Calu3 (cell line): Measurements from ENCODE around the gene PCDHA1. TPM values are rescaled to one million over a fixed set of nuclear protein-coding genes. Genes with fewer than 3 reads are reported as not detected.
"Not testable (repeated sequence)": the region's sequence is repeated elsewhere in the genome, so short reads cannot be mapped to it uniquely, and the experiment has no call there.

Experiments used
- BruUV-seq: library from RNA; stranded (reverse); fragments of 400-500 nt; replicated peaks from 2 replicates; lab custom pipeline; 2021; lab: Mats Ljungman, UMichigan
- CTCF ChIA-PET: fragments of 300-600 bp; sonication (Branson Sonifier 250); formaldehyde crosslinking; loops from one replicate; lab custom pipeline; 2022; ENCODE audit warnings: antibody characterized with exemption; lab: Charles Lee
- DNase-seq: peaks from one replicate; pipeline ENCODE4 v3.0.0; 2022
- H3K27ac Mint-ChIP-seq: one replicate; pipeline ENCODE4 v1.8.0; 2022; ENCODE audit warnings: mixed read lengths; ENCODE audit not compliant: unreplicated experiment
- H3K27me3 Mint-ChIP-seq: one replicate; pipeline ENCODE4 v1.8.0; 2022; ENCODE audit warnings: mixed read lengths; ENCODE audit not compliant: unreplicated experiment
- H3K36me3 Mint-ChIP-seq: one replicate; pipeline ENCODE4 v1.8.0; 2022; ENCODE audit warnings: mild to moderate bottlenecking, moderate library complexity, mixed read lengths; ENCODE audit not compliant: insufficient read depth, unreplicated experiment
- H3K4me1 Mint-ChIP-seq: one replicate; pipeline ENCODE4 v1.8.0; 2022; ENCODE audit warnings: mild to moderate bottlenecking, low read depth, mixed read lengths; ENCODE audit not compliant: unreplicated experiment
- H3K4me3 Mint-ChIP-seq: one replicate; pipeline ENCODE4 v1.8.0; 2022; ENCODE audit warnings: mild to moderate bottlenecking, low read depth, moderate library complexity, mixed read lengths; ENCODE audit not compliant: unreplicated experiment
- H3K9me3 Mint-ChIP-seq: one replicate; pipeline ENCODE4 v1.8.0; 2022; ENCODE audit warnings: low read depth, mixed read lengths; ENCODE audit not compliant: unreplicated experiment
- CTCF ChIP-seq: fragments of 200-600 bp; IDR thresholded peaks from one replicate; pipeline ENCODE4 v1.8.0; 2022; ENCODE audit warnings: antibody characterized with exemption; ENCODE audit not compliant: unreplicated experiment
- intact Hi-C: fragments of 100-400 bp; cut with micrococcal nuclease; formaldehyde crosslinking; loops from one replicate; pipeline ENCODE4 v1.10.0; 2022; ENCODE audit not compliant: unreplicated experiment
- total RNA-seq: library from RNA; stranded (reverse); gene quantifications from 2 replicates; pipeline ENCODE4 v1.2.3, GENCODE V29; 2022

The PCDHA1 gene
- total RNA-seq, 1 experiment from 2014 or later, result 0.83 TPM

- no TSS peak for BruUV-seq
- Mint-ChIP-seq H3K4me1 (no peaks in the 10 kb centered on the region), H3K27ac (no peak overlapping the region), H3K9me3 (peaks cover 12% of the 10 kb centered on the region), H3K36me3 (peaks cover 2% of the 10 kb centered on the region), H3K27me3 (no peaks in the 10 kb centered on the region), H3K4me3 (no peak overlapping the region)
- intact Hi-C loops, result no loop called here
- CTCF ChIA-PET, result no interaction called here
- DNase-seq, result no peak
- no peak for TF ChIP-seq CTCF
Observed at GRCh38 chr5:140791089-140791488, 5.1 kb downstream of the PCDHA1 start.

- no peaks in the 10 kb centered on the region for H3K36me3 Mint-ChIP-seq
- no peaks in the 10 kb centered on the region for H3K27me3 Mint-ChIP-seq
- TF ChIP-seq CTCF, result no peak
- CTCF ChIA-PET, result no interaction called here
- H3K9me3 Mint-ChIP-seq, result peaks cover 12% of the 10 kb centered on the region
- DNase-seq, result no peak
- BruUV-seq, result no TSS peak
- H3K27ac Mint-ChIP-seq, result no peak within 1 kb of the TSS
- intact Hi-C loops, result no loop called here
- no peaks in the 10 kb centered on the region for H3K4me1 Mint-ChIP-seq
- no peak within 1 kb of the TSS for H3K4me3 Mint-ChIP-seq
Observed at GRCh38 chr5:140794595-140795258, 8.8 kb downstream of the PCDHA1 start, which contains the start of gene PCDHA2. Gene PCDHA2, plus strand, starts transcription at chr5:140794852.

GRCh38 chr5:140795259-140795641, 9.3 kb downstream of the PCDHA1 start:
- H3K27ac Mint-ChIP-seq, result no peak overlapping the region
- TF ChIP-seq CTCF, result no peak
- BruUV-seq, result no TSS peak
- no peaks in the 10 kb centered on the region for H3K4me1 Mint-ChIP-seq
- DNase-seq, result no peak
- intact Hi-C loops, result no loop called here
- no peaks in the 10 kb centered on the region for H3K36me3 Mint-ChIP-seq
- peaks cover 12% of the 10 kb centered on the region for H3K9me3 Mint-ChIP-seq
- CTCF ChIA-PET, result no interaction called here
- no peak overlapping the region for H3K4me3 Mint-ChIP-seq
- H3K27me3 Mint-ChIP-seq, result no peaks in the 10 kb centered on the region

- H3K36me3 Mint-ChIP-seq, intact Hi-C loops, H3K27me3 Mint-ChIP-seq, H3K4me3 Mint-ChIP-seq, DNase-seq, CTCF ChIA-PET, H3K4me1 Mint-ChIP-seq, BruUV-seq, H3K27ac Mint-ChIP-seq: not testable (repeated sequence)
- peaks cover 10% of the 10 kb centered on the region for H3K9me3 Mint-ChIP-seq
Observed at GRCh38 chr5:140796072-140796717, 10.3 kb downstream of the PCDHA1 start.

- peaks cover 11% of the 10 kb centered on the region for H3K9me3 Mint-ChIP-seq
- H3K4me3 Mint-ChIP-seq, result no peak overlapping the region
- H3K27ac Mint-ChIP-seq, result no peak overlapping the region
- TF ChIP-seq CTCF, result no peak
- intact Hi-C loops, result no loop called here
- CTCF ChIA-PET, result no interaction called here
- BruUV-seq, result no TSS peak
- no peaks in the 10 kb centered on the region for H3K36me3 Mint-ChIP-seq
- H3K4me1 Mint-ChIP-seq, result no peaks in the 10 kb centered on the region
- H3K27me3 Mint-ChIP-seq, result no peaks in the 10 kb centered on the region
- DNase-seq, result no peak
Observed at GRCh38 chr5:140796718-140797095, 10.8 kb downstream of the PCDHA1 start.
